Osteocyte (in vitro differentiated cells): ENCODE measurements around the gene CDCA3. TPM values are rescaled to one million over a fixed set of nuclear protein-coding genes. Genes with fewer than 3 reads are reported as not detected.
A peak's percentile ranks its signal among the peaks of the same experiment; 100 is the strongest.

ENCODE experiments used
- DNase-seq: peaks from one replicate; pipeline ENCODE4 v3.0.0; 2021; ENCODE audit warnings: mixed read lengths; ENCODE audit not compliant: unreplicated experiment; ENCODE audit errors: extremely low spot score
- H3K27ac Mint-ChIP-seq: one replicate; pipeline ENCODE4 v1.8.0; 2021; ENCODE audit warnings: mild to moderate bottlenecking, mixed read lengths; ENCODE audit not compliant: unreplicated experiment
- H3K27me3 Mint-ChIP-seq: one replicate; pipeline ENCODE4 v1.8.0; 2021; ENCODE audit warnings: mixed read lengths; ENCODE audit not compliant: unreplicated experiment
- H3K36me3 Mint-ChIP-seq: one replicate; pipeline ENCODE4 v1.8.0; 2021; ENCODE audit warnings: mixed read lengths; ENCODE audit not compliant: unreplicated experiment
- H3K4me1 Mint-ChIP-seq: one replicate; pipeline ENCODE4 v1.8.0; 2021; ENCODE audit warnings: mixed read lengths; ENCODE audit not compliant: unreplicated experiment
- H3K4me3 Mint-ChIP-seq: one replicate; pipeline ENCODE4 v1.8.0; 2021; ENCODE audit warnings: mild to moderate bottlenecking, moderate library complexity, mixed read lengths; ENCODE audit not compliant: unreplicated experiment
- H3K9me3 Mint-ChIP-seq: one replicate; pipeline ENCODE4 v1.8.0; 2021; ENCODE audit warnings: mixed read lengths; ENCODE audit not compliant: unreplicated experiment
- CTCF ChIP-seq: fragments of 200-600 bp; sonication (generic); IDR thresholded peaks from 2 replicates; pipeline ENCODE4 v1.5.0; 2021; ENCODE audit warnings: antibody characterized with exemption, mild to moderate bottlenecking, moderate library complexity
- total RNA-seq: library from RNA; stranded (reverse); gene quantifications from 2 replicates; pipeline ENCODE4 v1.2.1, GENCODE V29; 2021

The CDCA3 gene
- total RNA-seq, 1 donor from 2014 or later, result 9.2 TPM

GRCh38 chr12:6830286-6830890 lies 20.7 kb downstream of the CDCA3 start:
- Mint-ChIP-seq H3K36me3 (peaks cover 22% of the 10 kb centered on the region), H3K4me1 (peaks cover 24% of the 10 kb centered on the region), H3K27ac (peak overlapping the region; percentile 31), H3K9me3 (no peaks in the 10 kb centered on the region), H3K27me3 (no peaks in the 10 kb centered on the region), H3K4me3 (peak overlapping the region; percentile 97)
- DNase-seq, result no peak
- TF ChIP-seq CTCF, result no peak

GRCh38 chr12:6829536-6830220 lies 21.4 kb downstream of the CDCA3 start:
- no peaks in the 10 kb centered on the region for H3K9me3 Mint-ChIP-seq

GRCh38 chr12:6828781-6829535 lies 22.1 kb downstream of the CDCA3 start:
- Mint-ChIP-seq H3K4me1 (peaks cover 32% of the 10 kb centered on the region), H3K36me3 (peaks cover 17% of the 10 kb centered on the region), H3K4me3 (peak overlapping the region; percentile 97), H3K27ac (peak overlapping the region; percentile 98), H3K9me3 (no peaks in the 10 kb centered on the region), H3K27me3 (no peaks in the 10 kb centered on the region)
- peak; percentile 85 for DNase-seq
- TF ChIP-seq CTCF, result no peak

More at GRCh38 chr12:6829536-6830220, 21.4 kb downstream of the CDCA3 start:
- Mint-ChIP-seq H3K27me3 (no peaks in the 10 kb centered on the region), H3K27ac (peak overlapping the region; percentile 98), H3K4me1 (peaks cover 29% of the 10 kb centered on the region), H3K36me3 (peaks cover 22% of the 10 kb centered on the region), H3K4me3 (peak overlapping the region; percentile 97)
- TF ChIP-seq CTCF, result peak; percentile 27
- no peak for DNase-seq

GRCh38 chr12:6827982-6828780 lies 22.9 kb downstream of the CDCA3 start, which contains the start of gene P3H3:
TSS of gene P3H3 (plus strand) at chr12:6828407. CDS start at chr12:6828441, 34 bp downstream.
- no peaks in the 10 kb centered on the region for H3K9me3 Mint-ChIP-seq
- H3K4me1 Mint-ChIP-seq, result peaks cover 33% of the 10 kb centered on the region
- H3K36me3 Mint-ChIP-seq, result peaks cover 13% of the 10 kb centered on the region
- peak; percentile 83 for DNase-seq
- peak within 1 kb of the TSS; percentile 98 for H3K4me3 Mint-ChIP-seq
- peak within 1 kb of the TSS; percentile 98 for H3K27ac Mint-ChIP-seq
- no peak for TF ChIP-seq CTCF
- H3K27me3 Mint-ChIP-seq, result no peaks in the 10 kb centered on the region
